Rectal smooth muscle tissue (tissue), 1 donor: ENCODE data around the gene SIPA1L3.

Experiments
- H3K27ac ChIP-seq: one replicate; pipeline ENCODE4 v1.7.0; 2013; ENCODE audit warnings: low read depth, low read length, inconsistent platforms
- H3K27me3 ChIP-seq: one replicate; pipeline ENCODE4 v1.7.0; 2013; ENCODE audit warnings: low read length; ENCODE audit not compliant: control insufficient read depth, insufficient read depth
- H3K36me3 ChIP-seq: one replicate; pipeline ENCODE4 v1.7.0; 2013; ENCODE audit warnings: low read length; ENCODE audit not compliant: control insufficient read depth, insufficient read depth
- H3K4me1 ChIP-seq: one replicate; pipeline ENCODE4 v1.7.0; 2013; ENCODE audit warnings: low read length; ENCODE audit not compliant: control insufficient read depth, insufficient read depth
- H3K4me3 ChIP-seq: one replicate; pipeline ENCODE4 v1.7.0; 2013; ENCODE audit warnings: low read length
- H3K9ac ChIP-seq: one replicate; pipeline ENCODE4 v1.7.0; 2013; ENCODE audit warnings: low read length

The SIPA1L3 gene

DNA sequence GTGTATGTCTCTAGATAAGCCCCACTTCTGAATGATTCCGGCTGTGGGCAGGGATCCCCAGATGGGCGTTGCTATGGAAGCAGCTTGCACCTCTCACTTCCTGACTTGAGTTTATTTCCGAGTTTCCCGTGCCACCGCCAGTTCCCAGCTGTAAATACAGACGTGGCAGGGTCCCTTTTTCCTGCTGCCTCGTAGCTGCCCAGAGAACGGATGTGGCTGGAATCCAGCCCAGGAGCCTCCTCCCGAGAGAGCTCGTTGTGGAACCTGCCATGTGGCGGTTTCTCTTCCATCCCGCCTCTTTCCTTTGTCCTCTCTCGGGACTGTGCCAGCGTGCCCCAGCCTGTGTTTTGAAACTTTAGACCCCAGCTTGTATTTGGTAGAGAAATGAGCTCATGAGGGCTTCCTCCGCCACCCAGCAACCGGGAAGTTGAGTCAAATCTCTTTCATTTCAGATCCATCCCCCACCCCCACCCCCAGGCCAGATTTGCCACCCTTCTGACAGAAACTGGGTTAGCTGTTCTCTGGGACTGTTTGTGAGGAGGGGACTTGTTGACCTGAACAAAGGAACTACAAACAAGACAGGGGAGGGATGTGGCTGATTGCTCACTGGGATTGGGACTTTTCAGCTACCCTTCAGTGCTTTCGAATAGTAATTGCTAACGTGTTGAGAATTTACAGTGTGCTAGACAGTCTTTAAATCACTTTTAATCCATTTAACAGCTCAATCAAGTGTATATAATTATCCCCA lies 96.6 kb downstream of the SIPA1L3 start:
- H3K4me3 ChIP-seq = peak overlapping the region; percentile 43
- no peaks in the 10 kb centered on the region for H3K36me3 ChIP-seq
- H3K27ac ChIP-seq = peak overlapping the region; percentile 58
- H3K27me3 ChIP-seq = no peaks in the 10 kb centered on the region
- H3K4me1 ChIP-seq = no peaks in the 10 kb centered on the region
- no peak overlapping the region for H3K9ac ChIP-seq

DNA sequence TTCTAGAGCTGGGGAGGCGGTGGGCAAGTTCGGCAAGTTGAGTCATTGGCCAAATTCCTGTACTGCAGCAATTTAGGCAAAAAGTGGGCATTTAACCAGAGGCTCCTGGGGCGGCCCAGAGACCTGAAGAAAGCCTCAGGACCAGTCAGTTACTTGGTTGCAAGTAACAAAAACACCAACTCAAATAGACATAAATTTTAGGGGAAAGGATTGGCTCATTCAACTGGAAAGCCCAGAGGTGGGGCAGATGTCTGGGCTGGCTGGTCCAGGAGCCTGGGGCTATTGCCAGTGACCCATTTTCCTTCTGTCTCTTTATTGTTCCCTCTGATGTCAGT lies 97.1 kb downstream of the SIPA1L3 start:
- Histone ChIP-seq H3K9ac (no peak overlapping the region), H3K36me3 (no peaks in the 10 kb centered on the region), H3K27ac (peak overlapping the region; percentile 58), H3K4me1 (no peaks in the 10 kb centered on the region), H3K27me3 (no peaks in the 10 kb centered on the region), H3K4me3 (peak overlapping the region; percentile 43)

DNA sequence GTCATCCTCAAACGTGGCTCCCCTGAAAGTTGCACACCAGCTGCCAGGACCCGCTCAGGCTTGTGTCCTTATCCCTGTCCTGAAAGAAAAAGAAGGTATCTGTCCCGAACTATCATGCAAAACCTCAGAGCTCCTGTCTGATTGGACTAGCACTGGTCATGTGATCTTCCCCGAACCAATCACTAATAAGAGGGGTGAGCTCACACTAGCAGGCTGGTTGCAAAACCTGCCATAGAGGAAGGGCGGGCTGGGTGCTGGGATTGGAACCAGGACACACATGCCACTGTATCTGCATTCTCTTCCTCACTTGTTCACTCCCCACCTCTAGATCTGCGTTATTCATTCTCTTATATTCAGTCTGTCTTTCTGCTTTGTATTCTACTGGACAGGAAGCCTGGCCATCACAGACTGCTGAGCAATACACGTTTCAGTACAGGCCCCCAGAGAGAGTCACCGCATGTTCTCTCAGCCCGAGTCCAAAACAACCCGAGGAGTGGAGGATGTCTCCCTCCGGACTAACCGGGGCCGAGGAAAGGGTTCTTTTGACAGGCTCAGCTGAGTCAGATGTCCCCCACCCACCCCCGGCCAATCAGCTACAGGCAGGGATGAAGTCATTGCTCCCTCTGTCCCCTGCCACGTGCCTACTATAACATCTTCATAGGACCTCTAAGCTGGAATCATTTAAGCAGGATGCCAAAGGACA lies 97.7 kb downstream of the SIPA1L3 start:
- Histone ChIP-seq H3K4me1 (no peaks in the 10 kb centered on the region), H3K27me3 (no peaks in the 10 kb centered on the region), H3K27ac (peak overlapping the region; percentile 58), H3K9ac (no peak overlapping the region), H3K4me3 (peak overlapping the region; percentile 43), H3K36me3 (no peaks in the 10 kb centered on the region)

DNA sequence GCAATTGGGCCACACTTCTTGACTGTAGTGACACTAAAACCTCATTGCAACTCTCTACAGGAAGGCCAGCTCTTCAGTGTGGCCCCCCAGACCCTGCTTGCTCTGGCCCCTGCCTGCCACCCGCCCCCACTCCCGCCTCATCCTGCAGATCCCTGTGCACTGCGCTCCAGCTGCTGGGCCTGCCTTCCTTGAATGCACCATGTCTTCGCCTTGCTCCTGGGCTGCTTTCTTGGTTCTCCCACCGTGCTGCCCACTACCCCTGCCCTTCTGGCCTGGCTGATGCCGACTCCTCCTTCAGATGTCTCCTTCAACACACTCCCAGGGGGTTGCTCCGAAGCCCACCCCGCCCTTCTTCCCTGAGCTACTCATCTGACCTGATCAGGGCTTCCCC lies 98.2 kb downstream of the SIPA1L3 start:
- Histone ChIP-seq H3K36me3 (no peaks in the 10 kb centered on the region), H3K4me1 (no peaks in the 10 kb centered on the region), H3K9ac (no peak overlapping the region), H3K27ac (peak overlapping the region; percentile 58), H3K4me3 (peak overlapping the region; percentile 43), H3K27me3 (no peaks in the 10 kb centered on the region)

DNA sequence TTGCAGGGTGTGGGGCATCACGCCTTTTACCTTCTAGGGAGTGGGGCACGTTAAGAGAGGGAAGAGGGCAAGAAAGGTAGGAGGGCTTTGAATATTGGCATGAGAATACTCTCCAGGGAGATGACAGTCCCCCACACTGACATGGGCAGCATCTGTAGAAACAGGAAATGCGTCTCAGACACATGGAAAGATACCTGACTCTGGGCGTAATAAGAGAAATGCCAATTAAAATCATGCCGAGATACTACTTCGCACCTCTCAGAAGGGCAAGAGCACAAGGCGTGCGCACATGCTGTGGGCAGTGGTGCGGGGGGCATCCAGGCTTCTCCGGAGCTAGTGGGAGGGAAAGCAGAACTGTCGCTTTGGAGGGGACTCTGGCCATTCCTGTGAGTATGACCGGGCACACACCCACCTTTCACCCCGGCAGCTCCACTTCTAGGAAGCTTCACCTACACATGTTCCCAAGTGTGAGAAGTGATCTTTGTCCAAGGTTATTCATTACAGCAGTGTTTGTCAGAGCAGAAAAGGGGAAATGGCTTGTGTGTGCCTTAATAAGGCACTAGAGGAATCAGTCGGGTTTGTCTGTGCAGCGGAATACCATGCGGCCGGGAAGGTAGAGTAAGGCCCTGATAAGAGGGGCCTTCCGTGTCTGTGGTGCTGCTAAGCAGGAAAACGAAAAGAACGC lies 99.5 kb downstream of the SIPA1L3 start:
- Histone ChIP-seq H3K27me3 (no peaks in the 10 kb centered on the region), H3K4me1 (no peaks in the 10 kb centered on the region), H3K27ac (no peak overlapping the region), H3K9ac (no peak overlapping the region), H3K36me3 (no peaks in the 10 kb centered on the region), H3K4me3 (no peak overlapping the region)

DNA sequence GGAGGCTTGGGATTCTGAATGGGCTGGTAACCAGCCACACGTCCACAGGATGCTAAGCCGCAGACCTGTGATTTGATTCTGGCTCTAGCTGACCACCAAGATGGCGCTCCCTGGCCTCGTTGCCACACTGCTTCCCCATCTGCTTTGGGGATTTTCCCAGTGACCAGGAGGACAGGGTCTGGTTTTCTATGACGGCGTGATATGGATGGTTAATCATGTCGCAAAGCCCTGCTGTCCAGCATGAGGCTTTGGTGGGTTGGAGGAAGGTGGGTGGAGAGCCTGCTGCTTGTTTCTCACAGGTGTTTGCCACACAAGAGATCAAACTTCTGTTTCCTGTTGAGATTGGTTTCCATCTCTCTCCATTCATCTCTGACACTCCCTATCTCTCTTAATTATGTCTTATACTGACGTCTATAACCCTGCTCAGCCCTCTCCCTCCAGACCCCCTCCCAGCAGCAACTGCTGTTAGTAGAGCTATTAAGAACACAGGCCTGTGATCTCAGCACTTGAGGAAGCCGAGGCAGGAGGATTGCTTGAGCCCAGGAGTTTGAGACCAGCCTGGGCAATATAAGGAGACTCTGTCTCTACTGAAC lies 102.7 kb downstream of the SIPA1L3 start:
- Histone ChIP-seq H3K36me3 (peaks cover 3% of the 10 kb centered on the region), H3K4me1 (no peaks in the 10 kb centered on the region)

DNA sequence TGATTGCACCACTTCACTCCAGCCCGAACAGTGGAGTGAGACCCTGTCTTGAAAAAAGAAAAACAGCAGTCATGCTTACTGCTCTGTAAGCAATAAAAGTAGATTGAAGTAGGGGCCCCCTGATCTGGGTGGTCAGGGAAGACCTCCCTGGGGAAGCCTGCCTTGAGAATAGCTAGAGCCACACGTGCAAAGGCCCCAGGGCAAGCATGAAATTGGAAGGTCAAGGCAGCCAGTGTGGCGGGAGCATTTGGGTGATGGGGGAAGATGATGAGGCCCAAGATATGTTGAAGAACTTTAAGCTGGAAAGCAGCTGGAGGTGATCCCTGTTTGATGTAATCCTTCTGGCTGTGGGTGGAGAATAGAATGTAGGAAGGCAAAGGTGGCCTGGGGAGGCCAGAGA lies 104.4 kb downstream of the SIPA1L3 start:
- no peak overlapping the region for H3K27ac ChIP-seq
- no peak overlapping the region for H3K9ac ChIP-seq
- peaks cover 3% of the 10 kb centered on the region for H3K36me3 ChIP-seq
- no peaks in the 10 kb centered on the region for H3K4me1 ChIP-seq
- H3K27me3 ChIP-seq = no peaks in the 10 kb centered on the region
- no peak overlapping the region for H3K4me3 ChIP-seq

More for the DNA sequence above, 102.7 kb downstream of the SIPA1L3 start:
- Histone ChIP-seq H3K27ac (no peak overlapping the region), H3K4me3 (no peak overlapping the region), H3K9ac (no peak overlapping the region), H3K27me3 (no peaks in the 10 kb centered on the region)

DNA sequence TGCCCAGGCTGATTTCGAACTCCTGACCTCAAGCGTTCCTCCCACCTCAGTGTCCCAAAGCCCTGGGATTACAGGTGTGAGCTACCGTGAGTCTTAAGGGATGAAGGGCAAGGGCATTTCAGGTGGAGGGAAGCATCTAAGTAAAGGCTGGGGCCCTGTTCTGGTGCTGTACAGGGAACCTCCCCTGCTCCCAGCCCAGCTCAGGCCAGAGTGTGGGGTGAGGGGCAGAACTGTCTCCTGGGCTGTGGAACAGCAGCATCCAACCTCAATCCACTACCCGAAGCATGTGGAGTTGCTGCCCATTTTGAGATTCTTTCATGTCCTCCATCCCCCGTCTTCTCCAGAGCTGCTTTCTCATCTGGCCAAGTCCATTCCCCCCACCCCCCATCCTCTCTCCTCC lies 105.3 kb downstream of the SIPA1L3 start:
- H3K4me1 ChIP-seq = no peaks in the 10 kb centered on the region
- no peak overlapping the region for H3K27ac ChIP-seq
- no peaks in the 10 kb centered on the region for H3K27me3 ChIP-seq
- no peak overlapping the region for H3K4me3 ChIP-seq
- peaks cover 3% of the 10 kb centered on the region for H3K36me3 ChIP-seq
- no peak overlapping the region for H3K9ac ChIP-seq

DNA sequence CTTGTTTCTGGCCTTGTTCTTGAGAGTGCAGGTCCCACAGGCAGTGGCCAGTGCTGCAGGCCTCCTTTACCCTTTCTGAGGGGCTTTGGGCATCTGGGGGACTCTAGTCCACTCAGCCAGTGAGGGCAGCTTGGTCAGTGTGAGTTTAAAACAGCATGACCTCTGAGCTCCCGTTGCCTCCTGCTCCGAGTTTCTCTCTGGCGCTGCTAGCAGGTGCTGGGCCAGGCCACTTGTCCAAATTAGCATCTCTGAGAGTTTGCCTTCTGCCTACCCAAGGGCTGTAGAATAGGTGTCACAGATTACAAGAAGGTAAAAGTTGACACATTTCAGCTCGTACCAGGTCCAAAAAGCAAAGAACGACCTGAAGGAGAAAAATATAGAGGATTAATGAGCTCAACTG lies 105.9 kb downstream of the SIPA1L3 start:
- no peak overlapping the region for H3K9ac ChIP-seq
- H3K27ac ChIP-seq = no peak overlapping the region
- H3K4me3 ChIP-seq = no peak overlapping the region
- peaks cover 3% of the 10 kb centered on the region for H3K36me3 ChIP-seq
- no peaks in the 10 kb centered on the region for H3K27me3 ChIP-seq
- no peaks in the 10 kb centered on the region for H3K4me1 ChIP-seq

DNA sequence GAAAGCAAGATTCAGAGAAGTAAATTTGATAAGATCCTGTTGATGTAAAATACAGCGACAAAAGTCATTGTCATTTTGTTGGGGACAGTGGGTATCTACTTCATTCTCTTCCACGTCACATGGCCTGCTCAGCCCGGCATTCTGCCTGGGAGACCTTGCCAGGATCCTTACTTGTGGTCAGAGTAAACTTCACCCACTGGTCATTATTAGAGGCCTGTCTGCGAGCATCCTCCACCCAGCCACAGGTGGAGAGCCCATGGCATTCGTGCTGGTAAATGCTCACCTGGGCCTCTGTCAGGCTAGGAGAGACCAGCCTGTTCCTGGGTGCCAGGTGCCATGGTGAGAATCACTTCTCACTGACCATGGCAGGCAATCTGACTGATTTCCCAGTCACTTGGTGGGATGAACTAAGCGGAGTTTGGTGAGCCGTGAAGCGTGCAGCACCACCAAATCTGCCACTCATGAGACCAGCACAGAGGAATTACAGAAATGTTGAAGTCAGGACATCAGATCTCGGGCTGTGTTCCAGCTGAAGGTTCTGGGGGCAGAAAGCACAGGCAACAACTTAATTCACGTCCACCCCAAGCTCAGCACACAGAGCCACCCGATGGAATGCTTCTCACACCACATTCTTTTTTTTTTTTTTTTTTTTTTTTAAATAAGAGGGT lies 107.0 kb downstream of the SIPA1L3 start:
- Histone ChIP-seq H3K27me3 (no peaks in the 10 kb centered on the region), H3K36me3 (peaks cover 3% of the 10 kb centered on the region), H3K4me1 (no peaks in the 10 kb centered on the region), H3K9ac (no peak overlapping the region), H3K27ac (no peak overlapping the region), H3K4me3 (no peak overlapping the region)

DNA sequence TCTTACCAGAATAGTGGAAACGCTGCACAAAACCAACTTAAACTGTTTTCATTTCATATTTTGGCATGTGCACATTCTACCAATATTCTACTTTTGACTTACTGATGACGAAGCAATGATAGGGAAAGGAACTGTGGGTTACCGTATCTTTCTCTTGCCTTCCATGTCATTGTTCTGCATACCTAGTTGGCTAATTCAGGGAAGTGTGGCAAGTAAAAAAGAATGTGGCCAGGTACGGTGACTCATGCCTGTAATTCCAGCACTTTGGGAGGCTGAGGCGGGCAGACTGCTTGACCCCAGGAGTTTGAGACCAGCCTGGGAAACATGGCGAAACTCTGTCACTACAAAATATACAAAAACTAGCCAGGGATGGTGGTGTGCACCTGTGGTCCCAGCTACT lies 108.2 kb downstream of the SIPA1L3 start:
- Histone ChIP-seq H3K4me3 (no peak overlapping the region), H3K9ac (no peak overlapping the region), H3K27me3 (no peaks in the 10 kb centered on the region), H3K36me3 (peaks cover 3% of the 10 kb centered on the region), H3K27ac (no peak overlapping the region), H3K4me1 (no peaks in the 10 kb centered on the region)

DNA sequence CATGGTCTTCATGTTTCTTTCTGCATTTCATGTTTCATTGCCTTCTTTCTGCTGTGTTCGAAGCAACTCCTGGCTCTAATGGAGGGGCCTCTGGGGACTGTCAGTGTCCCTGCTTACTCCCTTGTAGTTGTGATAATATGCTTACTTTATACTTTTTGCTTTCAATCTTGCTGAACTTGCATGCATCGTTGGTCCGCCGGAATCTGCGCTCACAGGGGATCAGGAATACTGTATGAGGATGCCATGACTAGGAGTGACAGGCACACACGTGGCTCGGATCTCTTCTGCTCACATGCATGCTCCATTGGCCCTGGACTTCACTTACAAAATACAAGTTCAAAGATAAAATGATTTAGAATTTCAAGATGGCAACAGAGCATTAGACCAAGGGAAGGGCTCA lies 108.8 kb downstream of the SIPA1L3 start:
- H3K9ac ChIP-seq = no peak overlapping the region
- H3K27me3 ChIP-seq = no peaks in the 10 kb centered on the region
- H3K36me3 ChIP-seq = peaks cover 3% of the 10 kb centered on the region
- no peak overlapping the region for H3K4me3 ChIP-seq
- no peak overlapping the region for H3K27ac ChIP-seq
- H3K4me1 ChIP-seq = no peaks in the 10 kb centered on the region
